SH-SY5Y (cell line): ENCODE data around the gene RNU7-1.

Experiments used
- GATA2 ChIP-seq: IDR thresholded peaks from 2 replicates; pipeline ENCODE4 v1.6.1; 2011; ENCODE audit warnings: mild to moderate bottlenecking, low read depth, low read length
- GATA3 ChIP-seq: IDR thresholded peaks from 2 replicates; pipeline ENCODE4 v1.6.1; 2011; ENCODE audit warnings: low read depth, mild to moderate bottlenecking, low read length, moderate library complexity

- TF ChIP-seq GATA3: no peak
- no peak for TF ChIP-seq GATA2
These were observed 2.3 kb upstream of the RNU7-1 start for GRCh38 chr12:6941267-6941666.
